Panc1 (cell line): ENCODE measurements around the gene FRYL.

Source experiments
- TF ChIP-seq, protein P1 (sequence below), 2 experiments: IDR thresholded peaks; 2 replicates each; pipeline ENCODE4 v1.6.1; 2011 to 2012; ENCODE audit warnings: low read depth in 2 of 2, control low read depth in 1 of 2, low read length in 1 of 2, mild to moderate bottlenecking in 1 of 2, moderate library complexity in 1 of 2; ENCODE audit not compliant: insufficient read depth in 1 of 2
- TF ChIP-seq, protein P2 (sequence below): fragments of 450-650 bp; IDR thresholded peaks from 2 replicates; pipeline ENCODE4 v1.5.1; 2017; ENCODE audit warnings: mild to moderate bottlenecking

DNA sequence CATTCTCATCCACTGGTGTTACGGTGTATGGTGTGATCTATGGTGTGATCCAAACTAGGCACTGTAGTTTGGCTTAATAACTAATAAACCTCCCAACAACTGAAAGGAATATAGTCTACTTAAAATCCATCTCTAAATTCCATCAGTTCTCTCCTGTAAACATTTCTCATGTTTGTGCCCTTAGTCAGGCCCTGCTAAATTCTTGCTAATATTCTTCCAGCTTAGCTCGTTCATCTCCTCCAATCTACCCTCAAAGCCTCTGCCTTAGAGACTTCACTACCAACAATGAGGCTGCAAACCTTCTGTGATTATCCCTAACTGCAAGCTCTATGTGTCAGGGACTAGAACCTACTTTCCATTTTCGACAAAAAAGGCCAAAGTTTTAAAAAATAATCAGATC, 261.9 kb downstream of the FRYL start:
- TF ChIP-seq, protein P1, sequence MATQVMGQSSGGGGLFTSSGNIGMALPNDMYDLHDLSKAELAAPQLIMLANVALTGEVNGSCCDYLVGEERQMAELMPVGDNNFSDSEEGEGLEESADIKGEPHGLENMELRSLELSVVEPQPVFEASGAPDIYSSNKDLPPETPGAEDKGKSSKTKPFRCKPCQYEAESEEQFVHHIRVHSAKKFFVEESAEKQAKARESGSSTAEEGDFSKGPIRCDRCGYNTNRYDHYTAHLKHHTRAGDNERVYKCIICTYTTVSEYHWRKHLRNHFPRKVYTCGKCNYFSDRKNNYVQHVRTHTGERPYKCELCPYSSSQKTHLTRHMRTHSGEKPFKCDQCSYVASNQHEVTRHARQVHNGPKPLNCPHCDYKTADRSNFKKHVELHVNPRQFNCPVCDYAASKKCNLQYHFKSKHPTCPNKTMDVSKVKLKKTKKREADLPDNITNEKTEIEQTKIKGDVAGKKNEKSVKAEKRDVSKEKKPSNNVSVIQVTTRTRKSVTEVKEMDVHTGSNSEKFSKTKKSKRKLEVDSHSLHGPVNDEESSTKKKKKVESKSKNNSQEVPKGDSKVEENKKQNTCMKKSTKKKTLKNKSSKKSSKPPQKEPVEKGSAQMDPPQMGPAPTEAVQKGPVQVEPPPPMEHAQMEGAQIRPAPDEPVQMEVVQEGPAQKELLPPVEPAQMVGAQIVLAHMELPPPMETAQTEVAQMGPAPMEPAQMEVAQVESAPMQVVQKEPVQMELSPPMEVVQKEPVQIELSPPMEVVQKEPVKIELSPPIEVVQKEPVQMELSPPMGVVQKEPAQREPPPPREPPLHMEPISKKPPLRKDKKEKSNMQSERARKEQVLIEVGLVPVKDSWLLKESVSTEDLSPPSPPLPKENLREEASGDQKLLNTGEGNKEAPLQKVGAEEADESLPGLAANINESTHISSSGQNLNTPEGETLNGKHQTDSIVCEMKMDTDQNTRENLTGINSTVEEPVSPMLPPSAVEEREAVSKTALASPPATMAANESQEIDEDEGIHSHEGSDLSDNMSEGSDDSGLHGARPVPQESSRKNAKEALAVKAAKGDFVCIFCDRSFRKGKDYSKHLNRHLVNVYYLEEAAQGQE (IDR thresholded peaks at IDR 0.05; ENCODE audit: insufficient read depth in 1 of 2, low read depth in 2 of 2, low read length in 1 of 2): no peak
- TF ChIP-seq, protein P2, sequence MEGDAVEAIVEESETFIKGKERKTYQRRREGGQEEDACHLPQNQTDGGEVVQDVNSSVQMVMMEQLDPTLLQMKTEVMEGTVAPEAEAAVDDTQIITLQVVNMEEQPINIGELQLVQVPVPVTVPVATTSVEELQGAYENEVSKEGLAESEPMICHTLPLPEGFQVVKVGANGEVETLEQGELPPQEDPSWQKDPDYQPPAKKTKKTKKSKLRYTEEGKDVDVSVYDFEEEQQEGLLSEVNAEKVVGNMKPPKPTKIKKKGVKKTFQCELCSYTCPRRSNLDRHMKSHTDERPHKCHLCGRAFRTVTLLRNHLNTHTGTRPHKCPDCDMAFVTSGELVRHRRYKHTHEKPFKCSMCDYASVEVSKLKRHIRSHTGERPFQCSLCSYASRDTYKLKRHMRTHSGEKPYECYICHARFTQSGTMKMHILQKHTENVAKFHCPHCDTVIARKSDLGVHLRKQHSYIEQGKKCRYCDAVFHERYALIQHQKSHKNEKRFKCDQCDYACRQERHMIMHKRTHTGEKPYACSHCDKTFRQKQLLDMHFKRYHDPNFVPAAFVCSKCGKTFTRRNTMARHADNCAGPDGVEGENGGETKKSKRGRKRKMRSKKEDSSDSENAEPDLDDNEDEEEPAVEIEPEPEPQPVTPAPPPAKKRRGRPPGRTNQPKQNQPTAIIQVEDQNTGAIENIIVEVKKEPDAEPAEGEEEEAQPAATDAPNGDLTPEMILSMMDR: no peak
